Mucosa of rectum (tissue), 2 donors: ENCODE measurements around the gene MYO1E.
"Not testable (repeated sequence)": the region's sequence is repeated elsewhere in the genome, so short reads cannot be mapped to it uniquely, and the experiment has no call there.

ENCODE experiments used
- H3K27ac ChIP-seq, 2 donors: one replicate each; pipeline ENCODE4 v1.7.0; 2013; ENCODE audit warnings: inconsistent platforms in 2 of 2, low read depth in 2 of 2, low read length in 2 of 2
- H3K27me3 ChIP-seq, 2 donors: one replicate each; pipeline ENCODE4 v1.7.0; 2013; ENCODE audit warnings: low read length in 2 of 2; ENCODE audit not compliant: control insufficient read depth in 2 of 2, insufficient read depth in 2 of 2
- H3K36me3 ChIP-seq, 2 donors: one replicate each; pipeline ENCODE4 v1.7.0; 2013; ENCODE audit warnings: low read length in 2 of 2; ENCODE audit not compliant: control insufficient read depth in 2 of 2, insufficient read depth in 2 of 2
- H3K4me1 ChIP-seq, 2 donors: one replicate each; pipeline ENCODE4 v1.7.0; 2013; ENCODE audit warnings: low read length in 2 of 2, mild to moderate bottlenecking in 1 of 2; ENCODE audit not compliant: control insufficient read depth in 2 of 2, insufficient read depth in 2 of 2
- H3K4me3 ChIP-seq, 2 donors: one replicate each; pipeline ENCODE4 v1.7.0; 2013; ENCODE audit warnings: low read length in 2 of 2
- H3K9ac ChIP-seq, 2 donors: one replicate each; pipeline ENCODE4 v1.7.0; 2013; ENCODE audit warnings: low read length in 2 of 2, low read depth in 1 of 2, mild to moderate bottlenecking in 1 of 2
- H3K9me3 ChIP-seq, 2 donors: one replicate each; pipeline ENCODE4 v1.7.0; 2013; ENCODE audit warnings: low read length in 2 of 2; ENCODE audit not compliant: control insufficient read depth in 2 of 2
- donor health status: healthy.
- donor health status: Normal muscosa, but diverticular disease.

MYO1E gene

GRCh38 chr15:59133929-59134427 lies 238.7 kb downstream of the MYO1E start:
- H3K9me3 ChIP-seq: no peaks in the 10 kb centered on the region
- no peak overlapping the region for H3K4me3 ChIP-seq
- no peaks in the 10 kb centered on the region for H3K27me3 ChIP-seq
- H3K27ac ChIP-seq: peak overlapping the region in 1 of 2 donors; percentile 75
- H3K9ac ChIP-seq: no peak overlapping the region
- H3K36me3 ChIP-seq: peaks cover 38 to 45% of the 10 kb centered on the region in 2 donors
- H3K4me1 ChIP-seq: peaks cover 21 to 24% of the 10 kb centered on the region in 2 donors

- H3K9me3 ChIP-seq: no peaks in the 10 kb centered on the region
- no peaks in the 10 kb centered on the region for H3K27me3 ChIP-seq
- H3K36me3 ChIP-seq: peaks cover 29 to 31% of the 10 kb centered on the region in 2 donors
- H3K27ac ChIP-seq: peak overlapping the region; percentile 72 to 75
- H3K4me3 ChIP-seq: no peak overlapping the region
- peak overlapping the region in 1 of 2 donors; percentile 41 for H3K9ac ChIP-seq
- peaks cover 21 to 24% of the 10 kb centered on the region in 2 donors for H3K4me1 ChIP-seq
Measured at GRCh38 chr15:59131969-59132562, 240.6 kb downstream of the MYO1E start.

GRCh38 chr15:59131456-59131855 lies 241.2 kb downstream of the MYO1E start:
- peaks cover 24 to 27% of the 10 kb centered on the region in 2 donors for H3K36me3 ChIP-seq
- H3K4me1 ChIP-seq: peaks cover 21 to 24% of the 10 kb centered on the region in 2 donors
- H3K4me3 ChIP-seq: no peak overlapping the region
- H3K27ac ChIP-seq: peak overlapping the region; percentile 61 to 72
- H3K27me3 ChIP-seq: no peaks in the 10 kb centered on the region
- H3K9ac ChIP-seq: peak overlapping the region in 1 of 2 donors; percentile 41
- no peaks in the 10 kb centered on the region for H3K9me3 ChIP-seq

- not testable (repeated sequence) for H3K9me3 ChIP-seq, H3K27me3 ChIP-seq, H3K27ac ChIP-seq, H3K36me3 ChIP-seq, H3K9ac ChIP-seq, H3K4me3 ChIP-seq
- peaks cover 28 to 31% of the 10 kb centered on the region in 2 donors for H3K4me1 ChIP-seq
Measured at GRCh38 chr15:59127255-59127654, 245.4 kb downstream of the MYO1E start.

- H3K4me3 ChIP-seq, H3K27ac ChIP-seq, H3K9me3 ChIP-seq, H3K27me3 ChIP-seq, H3K36me3 ChIP-seq, H3K9ac ChIP-seq: not testable (repeated sequence)
- H3K4me1 ChIP-seq: peaks cover 19 to 23% of the 10 kb centered on the region in 2 donors
Measured at GRCh38 chr15:59125683-59126082, 247.0 kb downstream of the MYO1E start.

GRCh38 chr15:59124261-59124660 lies 248.4 kb downstream of the MYO1E start:
- H3K9ac ChIP-seq: no peak overlapping the region
- peak overlapping the region; percentile 77 to 82 for H3K27ac ChIP-seq
- H3K4me3 ChIP-seq: peak overlapping the region in 1 of 2 donors; percentile 50
- H3K36me3 ChIP-seq: no peaks in the 10 kb centered on the region
- no peaks in the 10 kb centered on the region for H3K9me3 ChIP-seq
- no peaks in the 10 kb centered on the region for H3K27me3 ChIP-seq
- peaks cover 19 to 23% of the 10 kb centered on the region in 2 donors for H3K4me1 ChIP-seq

GRCh38 chr15:59120937-59121336 lies 251.7 kb downstream of the MYO1E start:
- H3K9ac ChIP-seq: no peak overlapping the region
- H3K27ac ChIP-seq: no peak overlapping the region
- H3K36me3 ChIP-seq: peaks cover 2 to 3% of the 10 kb centered on the region in 2 donors
- H3K4me1 ChIP-seq: peaks cover 19 to 23% of the 10 kb centered on the region in 2 donors
- H3K4me3 ChIP-seq: no peak overlapping the region
- H3K27me3 ChIP-seq: no peaks in the 10 kb centered on the region
- H3K9me3 ChIP-seq: no peaks in the 10 kb centered on the region

GRCh38 chr15:59119625-59120024 lies 253.0 kb downstream of the MYO1E start:
- Histone ChIP-seq H3K4me3 (no peak overlapping the region), H3K9me3 (no peaks in the 10 kb centered on the region), H3K4me1 (peaks cover 15 to 18% of the 10 kb centered on the region in 2 donors), H3K9ac (no peak overlapping the region), H3K27ac (no peak overlapping the region), H3K36me3 (peaks cover 2 to 3% of the 10 kb centered on the region in 2 donors), H3K27me3 (no peaks in the 10 kb centered on the region)

GRCh38 chr15:59116771-59117170 lies 255.9 kb downstream of the MYO1E start:
- H3K4me1 ChIP-seq: no peaks in the 10 kb centered on the region
- H3K27me3 ChIP-seq: no peaks in the 10 kb centered on the region
- no peaks in the 10 kb centered on the region for H3K9me3 ChIP-seq
- no peak overlapping the region for H3K4me3 ChIP-seq
- H3K36me3 ChIP-seq: peaks cover 2 to 3% of the 10 kb centered on the region in 2 donors
- no peak overlapping the region for H3K27ac ChIP-seq
- H3K9ac ChIP-seq: no peak overlapping the region

GRCh38 chr15:59116141-59116540 lies 256.5 kb downstream of the MYO1E start:
- H3K27ac ChIP-seq: no peak overlapping the region
- H3K9me3 ChIP-seq: no peaks in the 10 kb centered on the region
- peaks cover 2 to 3% of the 10 kb centered on the region in 2 donors for H3K36me3 ChIP-seq
- H3K4me1 ChIP-seq: no peaks in the 10 kb centered on the region
- no peaks in the 10 kb centered on the region for H3K27me3 ChIP-seq
- no peak overlapping the region for H3K4me3 ChIP-seq
- H3K9ac ChIP-seq: no peak overlapping the region
